Fibroblast of peridontal ligament (primary cell): ENCODE data around the gene DHRS4L2.

Experiments
- DNase-seq: peaks from one replicate; pipeline ENCODE4 v3.0.0-alpha.2; 2010; ENCODE audit errors: extremely low read depth

DHRS4L2 gene

DNA sequence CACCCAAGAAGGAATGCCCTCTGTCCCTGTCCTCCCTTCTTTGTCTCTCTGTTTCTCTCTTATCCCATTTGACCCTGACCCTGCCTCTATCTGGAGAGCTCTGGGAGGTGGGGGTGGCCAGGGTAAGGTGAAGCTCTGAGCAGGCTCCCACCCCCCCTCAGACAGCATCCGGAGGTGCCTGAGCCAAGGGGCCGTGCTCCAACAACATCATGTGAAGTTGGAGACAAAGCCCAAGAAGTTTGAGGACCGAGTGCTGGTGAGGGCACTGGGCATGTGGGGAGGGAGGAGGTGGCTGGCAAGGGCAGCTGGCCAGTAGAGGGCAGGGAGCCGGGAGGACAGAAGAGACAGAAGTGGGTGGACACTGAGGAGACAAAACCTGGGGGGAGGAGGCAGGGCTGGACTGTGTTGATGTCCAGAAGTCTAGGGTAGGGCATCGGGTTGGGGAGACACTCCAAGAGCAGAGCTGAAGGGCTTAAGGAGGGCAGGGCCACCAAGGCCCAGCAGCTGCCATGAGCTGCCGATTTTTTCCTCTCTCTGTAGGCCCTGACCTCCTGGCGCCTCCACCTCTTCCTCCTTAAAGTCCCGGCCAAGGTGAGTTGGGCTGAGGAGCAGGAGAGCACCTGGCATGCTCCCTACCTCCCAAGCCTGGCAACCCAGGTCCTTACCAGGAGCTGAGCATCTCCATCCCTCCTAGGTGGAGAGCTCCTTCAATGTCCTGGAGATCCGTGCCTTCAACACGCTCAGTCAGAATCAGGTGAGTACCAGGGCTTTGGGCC, 65.0 kb downstream of the DHRS4L2 start:
- DNase-seq: no peak

DNA sequence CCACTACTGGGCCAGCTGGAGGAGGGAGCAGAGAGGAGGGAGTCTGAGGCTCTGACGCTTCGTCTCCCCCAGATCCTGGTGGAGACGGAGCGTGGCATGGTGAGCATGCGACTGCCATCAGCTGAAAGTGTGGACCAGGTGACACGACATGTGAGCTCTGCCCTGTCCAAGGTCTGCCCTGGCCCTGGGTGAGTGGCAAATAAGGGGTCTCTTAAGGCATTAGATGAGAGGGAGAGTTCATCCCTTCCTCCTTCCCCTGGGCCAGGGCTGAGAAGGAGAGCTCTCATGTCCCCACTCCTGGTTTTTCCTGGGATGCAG, 65.6 kb downstream of the DHRS4L2 start:
- DNase-seq: no peak

DNA sequence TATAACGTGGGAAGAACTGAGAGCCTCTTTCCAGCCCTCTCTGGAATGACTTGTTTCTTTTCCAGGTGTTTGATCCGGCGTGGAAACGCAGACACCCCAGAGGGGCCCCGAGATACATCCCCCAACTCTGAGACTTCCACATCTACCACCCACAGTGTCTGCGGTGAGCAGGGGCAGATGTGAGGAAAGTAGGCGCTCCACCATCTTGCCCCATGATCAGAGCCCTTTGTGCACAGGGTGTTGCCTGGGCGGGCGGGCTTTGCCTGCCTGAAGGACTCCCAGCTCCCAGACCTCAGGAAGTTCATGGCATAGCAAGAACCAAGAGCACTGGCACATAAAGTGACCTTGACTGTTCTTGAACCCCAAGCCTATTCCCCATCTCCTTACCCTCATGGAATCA, 65.9 kb downstream of the DHRS4L2 start:
- no peak for DNase-seq
